Measurements from ENCODE around the gene AMOTL1.

- TF ChIP-seq POLR2AphosphoS5 (IDR thresholded peaks at IDR 0.05; ENCODE audit: borderline replicate concordance, low read depth, low read length) (no peak), EZH2 (IDR thresholded peaks at IDR 0.05) (no peak), FOXP2 (optimal IDR thresholded peaks at IDR 0.05; ENCODE audit: control extremely low read depth, extremely low read length, insufficient read depth) (no peak)
Observed at GRCh38 chr11:94774345-94774744, 6.2 kb downstream of the AMOTL1 start.

All from SK-N-MC (cell line).